ENCODE data around the gene GRAMD1B.

GRAMD1B gene

DNA sequence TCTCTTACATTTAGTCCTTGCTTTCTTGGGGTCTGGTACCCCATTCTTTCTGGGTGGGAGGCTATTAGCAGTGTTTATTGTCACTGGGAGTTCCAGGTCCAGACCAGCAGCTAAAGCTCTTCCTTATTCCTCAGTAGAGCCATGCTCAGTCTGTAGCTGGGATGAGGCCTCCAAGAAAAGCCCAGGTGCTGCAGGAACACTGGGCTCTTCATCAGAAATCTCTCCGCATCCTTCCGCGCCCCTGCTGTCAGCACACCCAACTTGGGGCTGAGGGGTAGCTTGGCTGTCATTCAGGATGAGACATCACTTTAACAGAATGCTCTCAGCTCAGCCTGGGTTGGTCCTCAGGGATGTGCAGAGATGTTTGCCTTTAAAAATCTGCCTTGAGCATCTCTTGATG lies 97.5 kb downstream of the GRAMD1B start:
- DNase-seq (ENCODE audit: low read depth in 1 of 2, low spot score in 1 of 2): no peak

GRCh38 chr11:123527947-123528346 lies 97.9 kb downstream of the GRAMD1B start:
- no peak for DNase-seq (ENCODE audit: low read depth in 1 of 2, low spot score in 1 of 2)

- no peak for DNase-seq (ENCODE audit: low read depth in 1 of 2, low spot score in 1 of 2)
Measured at GRCh38 chr11:123531325-123531724, 101.3 kb downstream of the GRAMD1B start.

- no peak for DNase-seq (ENCODE audit: low read depth in 1 of 2, low spot score in 1 of 2)
Measured at GRCh38 chr11:123532131-123532530, 102.1 kb downstream of the GRAMD1B start.

DNA sequence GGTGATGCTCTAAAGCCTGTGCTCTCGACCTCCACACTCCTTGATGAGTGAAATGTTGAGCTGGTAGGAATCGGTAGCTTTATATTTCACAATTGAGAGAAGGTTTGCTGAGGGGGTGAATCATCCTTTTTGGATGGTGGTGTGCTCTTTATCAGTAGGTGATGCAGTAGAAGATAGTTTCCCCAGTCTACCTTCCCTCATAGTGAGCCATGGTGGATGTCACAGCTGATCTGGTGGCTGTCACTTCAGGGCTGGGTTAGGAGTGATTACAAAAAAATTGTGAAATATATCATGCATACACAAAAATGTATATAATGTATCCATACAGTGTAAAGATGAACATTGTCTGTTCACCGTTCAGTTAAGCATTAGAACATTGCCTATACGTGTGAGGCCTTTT lies 105.3 kb downstream of the GRAMD1B start:
- DNase-seq (ENCODE audit: low read depth in 1 of 2, low spot score in 1 of 2): no peak

DNA sequence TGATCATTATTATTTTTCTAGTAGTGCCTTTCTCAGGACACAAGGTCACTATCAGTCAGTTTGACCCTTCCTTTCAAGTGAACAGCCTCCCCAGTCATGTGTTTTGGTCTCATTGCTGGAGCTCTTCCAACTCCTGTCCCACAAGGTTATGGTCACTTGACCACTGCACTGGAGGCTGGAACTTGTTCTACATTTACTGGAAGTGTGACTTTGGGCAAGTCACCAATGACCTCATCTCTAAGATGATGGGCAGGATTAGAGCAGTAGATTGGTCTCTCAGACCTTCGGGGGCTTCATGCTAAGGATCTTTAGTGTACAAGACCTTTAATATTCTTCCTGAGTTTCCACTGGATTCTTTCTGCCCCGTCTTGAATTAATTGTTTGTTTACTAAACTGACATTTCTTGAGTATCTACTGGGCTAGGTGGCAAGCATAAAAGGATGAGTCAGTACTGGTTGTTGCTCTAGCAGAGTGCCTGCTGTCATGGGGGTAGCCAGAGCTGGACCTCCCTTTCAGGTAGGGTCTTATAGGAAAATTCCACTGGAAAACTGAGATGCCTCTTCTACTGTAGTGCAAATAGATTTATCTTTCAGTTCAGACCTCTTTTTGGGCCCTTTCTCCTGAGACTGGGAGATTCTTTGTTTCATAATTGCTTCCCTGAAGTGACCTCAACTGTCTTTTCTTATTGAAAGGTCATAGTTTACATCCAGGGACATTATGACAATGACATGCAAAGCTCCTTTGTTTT lies 106.8 kb downstream of the GRAMD1B start:
- DNase-seq (ENCODE audit: low read depth in 1 of 2, low spot score in 1 of 2): no peak

DNA sequence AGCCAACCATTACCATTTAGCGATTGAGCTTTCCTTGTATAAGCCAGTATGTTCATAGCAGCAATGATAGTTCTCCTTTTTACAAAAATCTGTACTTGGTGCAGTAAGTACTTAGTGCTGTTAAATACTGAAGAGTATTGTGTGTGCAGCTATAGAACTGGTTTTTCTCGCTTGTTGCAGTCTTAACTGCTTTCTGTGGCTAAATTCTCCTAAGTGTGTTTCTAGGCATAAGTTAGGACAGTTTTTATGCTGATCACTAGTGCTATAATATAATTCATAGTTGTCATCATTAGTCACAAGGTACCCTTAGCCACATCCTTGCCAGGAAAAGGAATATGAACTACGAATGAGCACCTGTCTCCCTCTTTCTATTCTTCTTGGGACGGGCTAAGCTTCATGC lies 107.7 kb downstream of the GRAMD1B start:
- no peak for DNase-seq (ENCODE audit: low read depth in 1 of 2, low spot score in 1 of 2)

DNA sequence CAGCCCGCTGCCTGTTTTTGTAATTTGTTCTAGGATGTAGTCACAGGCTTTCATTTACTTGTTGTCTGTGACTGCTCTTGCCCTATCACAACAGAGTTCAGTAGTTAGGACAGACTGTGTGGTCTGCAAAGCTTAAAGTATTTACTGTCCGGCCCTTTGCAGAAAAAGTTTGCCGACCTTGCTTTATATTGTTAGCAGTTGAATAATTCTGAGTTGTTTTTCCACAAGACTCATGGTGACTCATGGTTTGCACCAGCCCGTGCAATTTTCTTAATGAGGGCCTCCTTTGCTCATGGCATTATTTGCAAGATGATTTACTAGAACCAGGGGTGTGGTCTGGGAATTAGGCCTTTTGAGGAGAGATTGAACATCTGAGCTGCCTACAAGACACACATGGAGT lies 113.7 kb downstream of the GRAMD1B start:
- no peak for DNase-seq (ENCODE audit: low read depth in 1 of 2, low spot score in 1 of 2)

DNA sequence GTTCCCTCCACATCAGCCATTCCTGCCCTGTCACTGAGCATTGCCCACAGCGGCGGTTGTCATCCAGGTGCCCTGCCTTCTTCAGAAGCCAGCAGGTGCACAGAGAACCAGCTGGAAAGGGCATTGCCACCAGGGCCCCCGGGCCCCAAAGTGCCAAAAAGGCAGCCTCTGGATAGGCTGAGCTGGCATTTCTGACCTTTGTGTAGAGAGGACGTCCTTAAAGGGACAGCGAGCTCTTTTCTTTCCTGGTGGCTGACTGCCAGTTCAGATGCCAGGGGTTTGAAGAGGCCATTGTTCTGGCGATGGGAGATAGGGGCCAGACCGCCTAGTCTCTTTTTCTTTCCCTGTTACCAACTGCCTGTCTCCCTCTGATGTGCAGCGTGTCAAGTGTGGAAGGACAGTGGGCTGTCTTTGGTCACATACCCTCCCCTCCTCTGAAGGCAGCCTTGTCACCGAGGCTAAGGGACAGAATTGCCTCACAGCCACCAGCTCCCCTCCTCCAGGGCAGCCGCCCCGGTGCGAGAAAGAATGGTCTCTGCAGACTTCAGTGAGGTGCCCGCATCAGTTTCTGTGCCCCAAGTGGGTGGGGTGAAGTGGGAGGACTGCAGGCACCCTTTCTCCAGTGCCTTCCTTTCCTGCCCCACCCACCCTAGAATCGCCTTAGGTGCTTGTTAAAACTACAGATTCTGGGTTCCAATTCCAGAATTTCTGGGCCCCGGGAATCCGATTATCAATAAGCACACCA lies 114.7 kb downstream of the GRAMD1B start:
- DNase-seq (ENCODE audit: low read depth in 1 of 2, low spot score in 1 of 2): no peak

- DNase-seq (ENCODE audit: low read depth in 1 of 2, low spot score in 1 of 2): no peak
Measured at GRCh38 chr11:123545726-123546270, 115.7 kb downstream of the GRAMD1B start.

DNA sequence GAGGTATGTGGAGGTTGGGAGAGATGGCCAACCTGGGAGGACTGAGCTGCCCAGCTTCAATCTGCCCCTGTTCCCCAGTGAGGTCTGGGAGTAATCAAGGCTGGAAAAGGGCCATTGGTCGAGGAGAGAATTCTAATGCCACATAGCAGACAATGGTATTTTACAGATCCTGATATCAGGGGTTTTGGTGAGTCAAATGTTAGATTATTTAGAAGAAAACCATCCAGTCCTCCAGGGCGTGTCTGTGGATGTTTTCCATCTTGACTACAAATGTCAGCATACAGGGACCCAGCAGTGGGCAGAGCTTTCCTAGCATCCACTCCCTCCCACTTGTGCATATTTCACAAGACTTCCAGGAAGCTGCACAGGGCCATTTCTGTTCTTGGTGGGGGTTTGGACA lies 116.4 kb downstream of the GRAMD1B start:
- no peak for DNase-seq (ENCODE audit: low read depth in 1 of 2, low spot score in 1 of 2)

GRCh38 chr11:123547180-123547579 lies 117.1 kb downstream of the GRAMD1B start:
- DNase-seq (ENCODE audit: low read depth in 1 of 2, low spot score in 1 of 2): no peak

DNA sequence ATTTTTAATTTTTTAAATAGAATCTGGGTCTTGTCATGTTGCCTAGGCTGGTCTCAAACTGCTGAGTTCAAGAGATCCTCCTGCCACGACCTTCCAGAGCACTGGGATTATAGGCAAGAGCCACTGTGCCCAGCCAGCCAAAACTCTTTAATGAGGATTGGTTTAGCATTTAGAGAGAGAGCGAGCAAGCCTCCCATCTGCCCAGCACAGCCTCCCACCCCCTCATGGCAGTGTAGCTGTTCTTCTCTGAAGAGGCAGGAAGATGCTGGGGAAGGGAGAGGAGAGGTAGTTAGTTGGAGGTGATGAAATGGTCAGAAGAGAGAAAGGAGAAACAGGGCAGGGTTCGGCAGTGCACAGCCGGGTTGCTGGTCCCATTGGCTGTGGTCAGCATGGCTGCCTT lies 118.7 kb downstream of the GRAMD1B start:
- no peak for DNase-seq (ENCODE audit: low read depth in 1 of 2, low spot score in 1 of 2)

- no peak for DNase-seq (ENCODE audit: low read depth in 1 of 2, low spot score in 1 of 2)
Measured at GRCh38 chr11:123549926-123550917, 120.2 kb downstream of the GRAMD1B start.

DNA sequence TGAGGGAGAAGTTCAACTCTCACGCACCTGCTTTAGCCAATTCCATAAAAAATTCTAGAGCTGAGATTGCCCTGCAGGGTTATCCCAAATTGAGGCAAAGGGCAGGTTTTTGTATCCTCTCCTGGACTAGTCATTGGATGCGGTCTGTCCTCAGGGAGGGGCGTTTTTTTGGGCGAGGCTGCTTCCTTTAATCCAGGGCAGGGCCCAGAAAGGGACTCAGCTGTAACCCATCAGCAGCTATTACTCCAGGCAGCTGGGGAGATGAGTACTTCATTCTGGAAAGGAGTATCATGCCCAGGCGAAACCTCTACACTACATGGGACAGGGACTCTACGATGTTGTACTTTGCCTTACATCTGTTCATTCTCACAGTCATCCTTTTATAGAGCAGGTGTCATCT lies 121.0 kb downstream of the GRAMD1B start:
- DNase-seq (ENCODE audit: low read depth in 1 of 2, low spot score in 1 of 2): no peak

DNA sequence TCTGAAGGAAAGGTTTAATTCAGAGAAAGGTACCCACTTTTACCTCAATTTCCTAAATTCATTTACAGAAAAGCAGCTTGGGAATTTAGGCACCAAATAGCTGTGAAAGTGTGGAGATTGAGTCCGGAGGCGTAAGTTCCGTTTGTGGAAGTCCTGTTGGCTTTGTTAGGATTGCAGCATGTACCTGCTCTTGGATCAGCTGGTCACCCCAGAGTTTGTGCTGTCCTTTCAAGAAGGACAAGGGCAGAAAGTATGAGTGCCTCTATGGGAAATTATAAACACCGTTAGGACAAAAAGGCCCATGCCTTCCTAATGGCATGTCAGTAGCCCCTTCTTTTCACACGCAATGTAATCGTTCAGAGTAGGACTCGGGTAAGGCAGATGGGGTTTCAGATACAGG lies 126.6 kb downstream of the GRAMD1B start:
- no peak for DNase-seq (ENCODE audit: low read depth in 1 of 2, low spot score in 1 of 2)

DNA sequence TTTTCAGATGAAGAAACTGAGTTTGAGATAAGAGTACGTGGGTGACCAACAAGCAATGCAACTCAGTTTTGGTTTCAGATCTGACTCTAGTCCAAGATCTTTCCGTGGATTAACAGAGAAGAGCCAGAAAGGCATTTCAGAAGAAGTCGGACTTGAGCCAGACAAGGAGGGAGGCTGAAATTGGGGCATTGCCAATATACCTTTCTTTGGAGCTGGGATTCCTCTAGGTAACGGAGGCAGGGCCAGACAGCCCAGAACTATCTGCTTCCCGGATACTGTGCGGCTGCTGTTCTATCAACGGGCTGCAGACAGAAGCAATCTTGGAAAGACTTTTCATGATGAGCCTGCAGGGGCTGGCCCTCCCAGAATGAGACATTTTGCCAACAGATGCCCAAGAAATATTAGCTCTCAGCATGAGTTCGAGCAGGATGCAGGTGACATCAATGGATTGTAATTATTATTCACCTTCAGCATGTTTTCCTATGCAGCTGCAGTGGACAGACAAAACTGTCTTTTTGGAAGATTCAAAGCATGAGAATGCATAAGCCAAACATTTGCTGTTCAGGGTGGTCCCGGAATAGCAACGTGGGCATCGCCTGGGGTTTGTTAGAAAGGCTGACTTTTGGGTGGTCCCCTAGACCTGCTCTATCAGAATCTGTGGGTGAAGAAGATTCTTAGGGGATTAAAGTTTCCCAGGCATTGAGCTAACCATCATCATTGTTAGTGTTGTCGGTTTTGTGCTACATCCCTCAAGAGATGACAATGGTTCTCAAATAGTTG lies 128.7 kb downstream of the GRAMD1B start:
- no peak for DNase-seq (ENCODE audit: low read depth in 1 of 2, low spot score in 1 of 2)

- no peak for DNase-seq (ENCODE audit: low read depth in 1 of 2, low spot score in 1 of 2)
Measured at GRCh38 chr11:123559523-123559955, 129.5 kb downstream of the GRAMD1B start.

- no peak for DNase-seq (ENCODE audit: low read depth in 1 of 2, low spot score in 1 of 2)
Measured at GRCh38 chr11:123560006-123560405, 129.9 kb downstream of the GRAMD1B start.

- no peak for DNase-seq (ENCODE audit: low read depth in 1 of 2, low spot score in 1 of 2)
Measured at GRCh38 chr11:123561431-123561800, 131.3 kb downstream of the GRAMD1B start.

All from activated T-helper 1 cell treated with anti-CD3 and anti-CD28 coated beads, Interleukin-2, amount 50 U/mL, for 16 hours (primary cell).